GM21717 (cell line): ENCODE measurements around the gene KLF16.

Experiments used
- ATAC-seq: cut with Tn5 transposase; IDR thresholded peaks from one replicate; pipeline ENCODE4 v1.9.1; 2021; ENCODE audit warnings: mild to moderate bottlenecking, moderate library complexity; ENCODE audit not compliant: unreplicated experiment

KLF16 gene

DNA sequence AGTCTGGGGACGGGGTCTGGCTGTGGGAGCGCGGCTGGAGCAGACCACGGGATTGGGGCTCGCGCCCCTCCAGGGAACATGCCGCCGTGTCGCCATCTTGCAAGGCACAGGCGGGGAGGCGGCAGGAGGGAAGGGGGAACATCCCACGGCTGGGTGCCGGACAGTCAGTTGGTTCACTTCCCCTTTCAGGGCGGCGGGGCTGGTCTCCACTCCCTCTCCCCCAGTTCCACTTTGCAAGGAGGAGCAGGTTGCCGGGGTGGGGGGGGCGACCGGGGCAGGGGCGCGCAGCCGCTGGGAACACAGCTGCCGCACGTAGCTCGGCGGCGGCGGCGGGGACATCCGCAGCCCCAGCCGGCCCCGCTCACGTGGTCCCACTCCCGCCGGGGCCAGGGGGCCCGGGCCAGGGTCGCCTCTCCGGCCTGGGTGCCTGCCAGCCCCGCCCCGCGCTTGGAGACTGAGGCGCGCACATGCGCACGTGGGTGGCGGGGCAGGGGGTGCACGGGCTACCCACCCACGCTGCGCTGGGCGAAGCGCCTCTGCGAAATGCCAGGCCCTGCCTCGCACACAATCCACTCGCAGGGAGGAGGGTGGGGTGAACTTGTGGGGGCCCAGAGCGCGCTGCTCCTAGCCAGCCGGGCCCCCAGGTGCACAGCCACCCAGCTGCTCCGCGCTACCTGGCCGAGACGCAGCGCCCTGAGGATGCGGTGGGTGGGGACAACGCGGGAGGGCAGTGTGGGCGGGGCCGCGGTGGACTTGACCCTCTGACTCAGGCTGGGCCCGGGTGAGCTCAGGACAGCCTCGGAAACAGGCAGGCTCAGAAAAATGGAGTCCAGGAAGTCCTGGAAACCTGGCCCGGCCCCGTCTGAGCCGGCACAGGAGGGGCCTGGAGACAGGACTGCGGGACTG lies 6.4 kb downstream of the KLF16 start:
- no peak for ATAC-seq

- ATAC-seq: no peak
Measured at GRCh38 chr19:1856345-1856697, 7.1 kb downstream of the KLF16 start.

DNA sequence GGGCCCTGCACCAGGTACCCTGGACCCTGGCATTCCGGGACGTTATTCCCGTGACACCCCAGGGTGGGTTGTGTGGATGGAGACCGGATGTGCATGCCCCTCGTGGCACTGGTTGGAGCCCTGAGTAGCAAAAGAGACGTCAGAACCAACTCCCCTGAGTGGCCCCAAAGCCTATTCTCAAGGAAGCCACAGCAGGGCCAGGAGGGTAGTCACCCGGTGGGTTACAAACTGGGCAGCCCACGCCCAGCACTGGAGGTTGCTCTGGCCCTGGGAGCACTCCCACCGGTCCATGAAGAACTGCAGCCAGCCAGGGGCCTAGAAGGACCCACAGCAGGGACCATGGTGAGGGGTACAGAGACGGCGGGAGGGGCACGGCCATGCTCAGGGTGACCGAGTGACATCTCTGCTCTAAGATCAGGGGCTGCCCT lies 7.5 kb downstream of the KLF16 start:
- ATAC-seq: no peak

- ATAC-seq: no peak
Measured at GRCh38 chr19:1855040-1855827, 8.1 kb downstream of the KLF16 start.

DNA sequence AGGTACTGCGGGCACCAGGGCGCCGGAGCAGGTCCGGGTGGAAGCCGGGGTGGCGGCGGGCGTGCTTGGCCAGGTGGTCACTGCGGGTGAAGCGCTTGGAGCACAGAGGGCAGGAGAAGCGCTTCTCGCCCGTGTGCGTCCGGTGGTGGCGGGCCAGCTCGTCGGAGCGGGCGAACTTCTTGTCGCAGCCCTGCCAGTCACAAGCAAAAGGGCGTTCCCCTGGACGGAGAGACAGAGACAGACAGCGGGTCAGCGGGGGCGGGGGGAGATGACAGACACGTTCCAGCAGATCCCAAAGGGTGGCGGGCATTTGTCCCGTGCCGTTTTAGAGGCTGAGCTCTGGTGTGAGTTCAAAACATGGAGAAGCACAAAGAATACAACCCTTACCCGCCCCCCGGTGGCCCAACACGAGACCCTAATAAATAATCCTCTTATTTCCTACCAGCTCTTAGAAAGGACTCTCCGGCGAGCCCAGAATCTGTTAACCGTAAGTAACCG lies 8.8 kb downstream of the KLF16 start:
- no peak for ATAC-seq

DNA sequence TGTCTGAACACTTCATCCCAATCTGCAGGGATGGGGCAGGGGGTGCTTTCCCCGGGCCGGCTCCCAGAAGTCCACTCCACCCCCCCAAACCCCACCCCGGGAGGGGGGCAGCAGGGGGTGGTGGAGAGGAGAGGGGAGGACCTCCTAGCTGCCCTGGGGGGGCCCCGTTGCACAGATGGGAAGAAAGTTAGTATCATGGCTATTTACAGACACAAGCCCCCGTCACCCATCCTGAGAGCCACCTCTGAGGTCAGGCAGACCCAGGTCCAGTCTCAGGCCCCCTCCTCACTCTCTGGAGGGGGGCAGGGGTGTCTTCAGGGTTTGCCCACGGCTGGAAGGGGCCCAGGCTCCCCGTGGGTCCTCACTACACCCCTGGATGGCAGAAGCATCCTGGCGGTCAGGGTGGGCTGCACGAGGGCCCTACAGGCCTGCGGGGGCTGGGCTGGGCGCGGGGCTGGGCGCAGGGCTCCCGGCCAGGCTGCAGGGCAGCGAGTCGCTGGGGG lies 9.3 kb downstream of the KLF16 start:
- no peak for ATAC-seq

GRCh38 chr19:1853295-1854038 lies 9.9 kb downstream of the KLF16 start:
- ATAC-seq: no peak

DNA sequence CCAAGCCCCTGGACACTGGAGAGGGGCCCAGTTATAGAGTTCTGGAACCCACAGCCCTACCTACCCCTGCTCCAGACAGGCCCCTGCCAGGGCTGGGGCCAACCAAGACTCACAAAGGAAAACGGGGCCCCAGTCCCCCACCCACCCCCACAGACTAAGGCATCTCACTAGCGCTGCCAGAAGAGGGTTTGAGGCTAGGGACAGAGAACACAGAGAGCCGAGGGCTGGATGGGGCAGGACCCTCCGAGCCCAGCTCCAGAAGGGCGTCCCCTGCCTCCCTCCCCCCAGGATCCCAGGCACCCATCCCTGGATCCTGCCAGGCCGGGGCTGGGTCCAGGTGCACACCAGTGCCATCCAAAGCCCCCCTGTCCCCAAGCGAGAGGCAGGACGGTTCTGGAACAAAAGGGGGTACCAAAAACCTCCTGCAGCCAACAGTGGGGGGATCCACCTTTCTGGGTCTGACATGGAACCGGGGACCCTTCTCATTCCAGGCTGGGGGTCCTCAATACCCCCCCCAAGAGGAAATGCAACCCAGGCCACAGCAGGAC lies 10.7 kb downstream of the KLF16 start:
- ATAC-seq: no peak

- no peak for ATAC-seq
Measured at GRCh38 chr19:1851654-1852580, 11.5 kb downstream of the KLF16 start.

DNA sequence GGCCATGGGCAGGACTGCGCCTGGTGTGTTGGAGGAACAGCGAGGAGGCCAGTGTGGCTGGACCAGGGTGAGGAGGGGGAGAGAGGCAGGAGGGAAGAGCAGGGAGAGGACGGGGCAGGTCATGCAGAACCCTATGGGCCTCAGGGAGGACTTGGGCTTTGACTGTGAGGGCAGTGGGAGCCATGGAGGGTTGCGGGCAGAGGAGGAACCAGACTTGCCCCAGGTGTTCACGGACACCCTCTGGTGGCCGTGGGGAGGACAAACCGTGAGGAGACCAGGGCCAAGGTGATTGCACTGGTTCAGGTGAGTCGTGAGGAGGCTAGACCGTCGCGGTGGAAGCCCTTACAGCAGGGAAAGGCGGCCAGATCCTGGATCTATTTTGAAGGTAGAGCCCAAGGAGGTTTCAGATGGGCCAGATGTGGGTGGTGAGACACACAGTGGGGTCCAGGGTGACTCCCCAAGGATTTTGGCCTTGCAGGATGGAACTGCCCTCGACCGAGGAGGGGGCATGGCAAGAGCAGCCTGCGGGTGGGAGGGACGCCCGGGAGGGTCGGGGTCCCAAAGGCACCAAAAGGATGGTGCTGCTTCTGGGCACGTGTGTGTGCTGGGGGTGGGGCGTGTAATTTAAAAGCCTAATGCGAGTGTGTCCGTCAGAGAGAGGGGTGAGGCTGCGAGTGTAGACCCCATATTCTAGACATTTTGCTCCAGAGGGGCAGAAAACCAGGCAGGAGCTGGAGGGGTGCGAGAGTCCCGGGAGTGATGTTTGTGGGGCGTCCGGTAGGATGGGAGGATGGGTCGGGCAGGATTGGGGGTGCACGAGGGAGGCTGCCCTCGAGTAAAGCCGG lies 12.3 kb downstream of the KLF16 start:
- ATAC-seq: no peak

DNA sequence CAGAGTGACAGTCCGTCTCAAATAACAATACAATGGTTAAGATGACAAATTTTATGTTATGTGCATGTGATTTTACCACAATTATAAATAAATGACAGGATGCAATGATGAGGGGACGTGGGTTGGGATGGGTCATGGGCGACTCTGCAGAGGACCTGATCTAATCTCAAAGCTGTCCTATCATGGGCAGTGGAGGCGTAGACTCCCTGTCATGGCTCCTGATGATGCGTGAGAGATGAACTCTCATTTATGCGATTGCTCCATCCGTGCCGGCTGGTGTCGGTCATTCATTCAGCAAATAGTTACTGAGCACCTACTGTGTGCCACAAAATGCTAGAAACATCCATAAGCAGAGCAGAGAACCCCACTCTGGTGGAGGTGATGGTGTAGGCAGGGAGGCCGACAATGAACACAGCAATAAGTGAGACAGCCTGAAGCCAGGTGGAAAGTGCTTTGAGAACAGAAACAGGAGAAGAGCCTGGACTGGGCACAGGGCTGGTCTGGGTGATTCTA lies 13.4 kb downstream of the KLF16 start:
- no peak for ATAC-seq

DNA sequence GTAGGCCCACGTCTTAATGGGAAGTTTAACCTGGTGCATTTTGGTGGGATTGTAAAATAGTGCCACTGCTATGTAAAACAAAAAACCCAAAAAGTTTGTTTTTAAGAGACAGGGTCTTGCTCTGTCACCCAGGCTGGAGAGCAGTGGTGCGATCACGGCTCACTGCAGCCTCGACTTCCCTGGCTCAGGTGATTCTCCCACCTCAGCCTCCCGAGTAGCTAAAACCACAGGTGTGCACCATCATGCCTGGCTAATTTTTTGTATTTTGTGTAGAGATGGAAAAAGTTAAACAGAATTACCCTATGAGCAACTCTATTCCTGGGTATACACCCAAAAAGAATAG lies 14.3 kb downstream of the KLF16 start:
- no peak for ATAC-seq

DNA sequence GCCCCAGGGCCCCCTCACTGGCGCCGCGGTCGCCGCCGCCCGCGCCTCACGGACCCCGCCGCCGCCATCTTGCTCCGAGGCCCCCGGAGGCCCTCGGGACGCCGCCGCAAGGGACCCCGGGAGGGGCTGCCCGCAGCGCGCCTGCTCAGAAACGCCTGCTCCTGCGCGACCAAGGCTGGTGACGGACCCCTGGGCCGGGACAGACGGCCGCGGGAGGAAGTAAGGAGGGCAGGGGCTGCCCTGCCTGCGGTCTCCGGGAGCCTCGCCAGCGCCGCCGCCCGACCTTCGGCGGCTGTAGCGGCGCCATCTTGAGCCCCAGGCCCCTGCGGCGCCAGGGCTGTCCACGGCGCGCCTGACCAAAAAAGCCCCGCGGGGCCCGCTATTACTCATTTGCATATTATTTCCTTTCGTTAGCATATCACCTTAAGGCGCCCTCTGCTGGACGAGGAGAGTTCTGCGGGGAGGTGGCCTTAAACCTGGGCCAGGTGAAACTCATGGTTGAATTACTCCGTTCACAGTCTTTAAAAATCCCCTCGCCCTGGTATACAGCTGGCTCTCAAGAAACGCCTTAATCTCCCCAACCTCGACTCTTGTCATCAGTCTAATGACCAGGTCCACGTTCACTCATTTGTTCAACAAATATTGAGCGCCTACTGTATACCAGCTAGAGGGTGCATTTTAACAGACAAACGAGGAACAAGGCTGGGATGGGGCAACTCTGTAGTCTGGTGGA lies 14.8 kb downstream of the KLF16 start, which contains the start of gene REXO1:
Gene REXO1, minus strand, starts transcription at position 85 of the 733 bp plus-strand sequence. CDS start 125 bp downstream, outside the sequence.
- ATAC-seq: peak; percentile 44

- ATAC-seq: peak; percentile 23
Measured at GRCh38 chr19:1847684-1848398, 15.5 kb downstream of the KLF16 start.

- no peak for ATAC-seq
Measured at GRCh38 chr19:1847348-1847683, 16.1 kb downstream of the KLF16 start.

- ATAC-seq: no peak
Measured at GRCh38 chr19:1846517-1847204, 16.7 kb downstream of the KLF16 start.

GRCh38 chr19:1845642-1846041 lies 17.7 kb downstream of the KLF16 start:
- ATAC-seq: no peak
